ENCODE results near the gene SLC36A3. TPM values are rescaled to one million over a fixed set of nuclear protein-coding genes. Genes with fewer than 3 reads are reported as not detected.

The SLC36A3 gene
- total and polyA plus RNA-seq, 2 donors (not counting 1 experiment from before 2014, with no cell fraction given): not detected

DNA sequence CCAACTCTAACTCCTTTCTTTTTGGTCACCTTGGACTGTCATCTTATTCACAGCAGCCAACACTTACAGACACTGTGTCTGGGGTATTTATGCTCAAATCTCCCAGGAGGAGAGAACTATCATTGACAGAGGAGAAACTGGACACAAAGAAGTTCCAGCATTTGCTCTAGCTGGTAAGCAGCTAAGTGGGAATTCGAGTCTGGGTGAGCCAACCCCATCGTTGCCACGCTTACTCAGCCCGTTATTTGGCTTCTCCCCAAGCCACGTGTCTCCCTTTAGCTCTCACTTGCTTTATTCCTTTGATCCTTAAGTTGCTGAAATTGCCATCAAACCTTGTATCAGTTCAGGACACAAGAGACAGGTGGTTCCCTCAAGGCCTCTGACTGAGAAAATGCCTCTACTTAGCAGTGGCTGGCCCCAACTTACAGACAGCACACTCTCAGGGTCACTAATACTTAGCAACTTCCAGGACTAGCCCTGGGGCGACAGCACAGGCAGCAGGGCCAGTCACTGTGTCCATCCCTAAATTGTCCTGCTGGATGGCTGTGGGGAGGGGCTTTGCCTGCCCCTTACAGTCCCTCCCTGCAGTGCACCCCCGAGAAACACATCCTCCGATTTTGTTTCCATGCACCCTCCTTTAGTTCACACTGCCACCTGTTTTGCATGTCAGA, 42.4 kb upstream of the SLC36A3 start:
- intact Hi-C loops (cut with micrococcal nuclease): no loop called here
- Histone ChIP-seq H3K27ac (ENCODE audit: low read length in 2 of 2) (no peak overlapping the region), H3K9ac (ENCODE audit: low read length) (no peak overlapping the region), H3K9me3 (ENCODE audit: control extremely low read depth in 1 of 3, control insufficient read depth in 2 of 3, insufficient read depth in 1 of 3, low read length in 2 of 3) (no peaks in the 10 kb centered on the region), H3K4me2 (replicated peaks; ENCODE audit: low read depth, low read length, poor library complexity, severe bottlenecking) (no peak overlapping the region), H3K4me1 (ENCODE audit: control insufficient read depth in 2 of 2, insufficient read depth in 2 of 2, low read length in 2 of 2) (no peaks in the 10 kb centered on the region), H3K79me2 (ENCODE audit: control insufficient read depth, insufficient read depth, low read length) (no peaks in the 10 kb centered on the region), H2AFZ (ENCODE audit: insufficient read depth, low read depth, low read length, poor library complexity, severe bottlenecking) (no peak overlapping the region), H4K20me1 (ENCODE audit: control insufficient read depth, insufficient read depth, low read length, poor library complexity, severe bottlenecking) (no peaks in the 10 kb centered on the region), H3K36me3 (replicated peaks in 1 of 2; ENCODE audit: control extremely low read depth in 1 of 2, control insufficient read depth in 1 of 2, extremely low read depth in 1 of 2, insufficient read depth in 2 of 2, low read length in 1 of 2) (no peaks in the 10 kb centered on the region), H3K4me3 (ENCODE audit: control extremely low read depth in 1 of 5, extremely low read depth in 1 of 5, insufficient read depth in 1 of 5, low read depth in 2 of 5, low read length in 4 of 5) (no peak overlapping the region), H3K27me3 (replicated peaks in 1 of 4; ENCODE audit: control extremely low read depth in 1 of 4, control insufficient read depth in 3 of 4, insufficient read depth in 4 of 4, low read length in 3 of 4) (peaks cover 0 to 34% (median 9%) of the 10 kb centered on the region in 4 experiments)
- TF ChIP-seq EZH2 (IDR thresholded peaks at IDR 0.05; ENCODE audit: borderline replicate concordance, insufficient read depth, low read depth, low read length, poor library complexity, severe bottlenecking): no peak
- TF ChIP-seq, protein P1, sequence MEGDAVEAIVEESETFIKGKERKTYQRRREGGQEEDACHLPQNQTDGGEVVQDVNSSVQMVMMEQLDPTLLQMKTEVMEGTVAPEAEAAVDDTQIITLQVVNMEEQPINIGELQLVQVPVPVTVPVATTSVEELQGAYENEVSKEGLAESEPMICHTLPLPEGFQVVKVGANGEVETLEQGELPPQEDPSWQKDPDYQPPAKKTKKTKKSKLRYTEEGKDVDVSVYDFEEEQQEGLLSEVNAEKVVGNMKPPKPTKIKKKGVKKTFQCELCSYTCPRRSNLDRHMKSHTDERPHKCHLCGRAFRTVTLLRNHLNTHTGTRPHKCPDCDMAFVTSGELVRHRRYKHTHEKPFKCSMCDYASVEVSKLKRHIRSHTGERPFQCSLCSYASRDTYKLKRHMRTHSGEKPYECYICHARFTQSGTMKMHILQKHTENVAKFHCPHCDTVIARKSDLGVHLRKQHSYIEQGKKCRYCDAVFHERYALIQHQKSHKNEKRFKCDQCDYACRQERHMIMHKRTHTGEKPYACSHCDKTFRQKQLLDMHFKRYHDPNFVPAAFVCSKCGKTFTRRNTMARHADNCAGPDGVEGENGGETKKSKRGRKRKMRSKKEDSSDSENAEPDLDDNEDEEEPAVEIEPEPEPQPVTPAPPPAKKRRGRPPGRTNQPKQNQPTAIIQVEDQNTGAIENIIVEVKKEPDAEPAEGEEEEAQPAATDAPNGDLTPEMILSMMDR (IDR thresholded peaks at IDR 0.05): no peak
- WGBS (ENCODE audit: insufficient coverage): 61% methylated on average over 8 of the region's 8 CpGs
- ChIA-PET CTCF (no interaction called here), POLR2A (no interaction called here)
- Mint-ChIP-seq H3K9me3 (ENCODE audit: insufficient read depth) (no peaks in the 10 kb centered on the region), H3K4me1 (no peaks in the 10 kb centered on the region), H3K4me3 (no peak overlapping the region), H3K27ac (no peak overlapping the region), H3K27me3 (peaks cover 74% of the 10 kb centered on the region)
- no peak for ATAC-seq (ENCODE audit: low read depth)
- no peak for DNase-seq

DNA sequence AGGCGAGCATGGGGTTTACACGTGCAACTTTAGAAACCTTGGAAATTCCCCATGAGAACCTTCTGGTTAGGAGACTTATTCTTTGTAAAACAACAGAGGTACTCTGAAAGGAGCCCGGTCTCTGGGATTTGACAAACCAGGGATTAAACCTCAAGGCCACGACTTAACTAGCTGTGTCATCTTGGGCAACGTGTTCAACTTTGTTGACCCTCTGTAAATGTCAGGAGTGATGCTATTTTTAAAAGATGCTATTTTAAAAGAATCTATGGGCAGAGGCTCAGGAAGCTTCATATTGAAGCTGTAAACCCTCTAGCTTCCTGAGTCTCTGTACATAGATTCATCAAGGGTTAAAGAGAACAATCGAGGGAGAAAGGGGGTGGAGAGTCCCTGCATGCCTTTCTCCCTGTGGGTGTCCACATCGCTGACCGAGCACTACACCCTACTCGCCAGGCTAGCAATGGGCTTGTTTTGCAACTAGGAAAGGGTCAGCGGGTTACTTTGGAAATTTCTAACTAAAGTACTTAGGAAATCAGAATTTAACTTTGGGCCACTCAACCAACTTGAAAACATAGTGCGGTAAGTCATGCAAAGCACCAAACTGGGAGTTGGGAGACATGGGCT, 41.7 kb upstream of the SLC36A3 start:
- H3K79me2 ChIP-seq (ENCODE audit: control insufficient read depth, insufficient read depth, low read length): no peaks in the 10 kb centered on the region
- peaks cover 0 to 34% (median 11%) of the 10 kb centered on the region in 4 experiments for H3K27me3 ChIP-seq (replicated peaks in 1 of 4; ENCODE audit: control extremely low read depth in 1 of 4, control insufficient read depth in 3 of 4, insufficient read depth in 4 of 4, low read length in 3 of 4)
- ATAC-seq (ENCODE audit: low read depth) (no peak), DNase-seq (no peak)
- ChIA-PET CTCF (no interaction called here), POLR2A (no interaction called here)
- H3K27me3 Mint-ChIP-seq: peaks cover 76% of the 10 kb centered on the region
- no peak for TF ChIP-seq EZH2 (IDR thresholded peaks at IDR 0.05; ENCODE audit: borderline replicate concordance, insufficient read depth, low read depth, low read length, poor library complexity, severe bottlenecking)
- TF ChIP-seq, protein P1 (IDR thresholded peaks at IDR 0.05): no peak
- H3K4me1 ChIP-seq (ENCODE audit: control insufficient read depth in 2 of 2, insufficient read depth in 2 of 2, low read length in 2 of 2): no peaks in the 10 kb centered on the region
- 50% methylated on average over 9 of the region's 11 CpGs for WGBS (ENCODE audit: insufficient coverage)
- no peak overlapping the region for H3K4me3 ChIP-seq (ENCODE audit: control extremely low read depth in 1 of 5, extremely low read depth in 1 of 5, insufficient read depth in 1 of 5, low read depth in 2 of 5, low read length in 4 of 5)
- H3K36me3 ChIP-seq (replicated peaks in 1 of 2; ENCODE audit: control extremely low read depth in 1 of 2, control insufficient read depth in 1 of 2, extremely low read depth in 1 of 2, insufficient read depth in 2 of 2, low read length in 1 of 2): no peaks in the 10 kb centered on the region
- H3K4me1 Mint-ChIP-seq: no peaks in the 10 kb centered on the region
- H3K27ac Mint-ChIP-seq: no peak overlapping the region
- H3K9me3 ChIP-seq (ENCODE audit: control extremely low read depth in 1 of 3, control insufficient read depth in 2 of 3, insufficient read depth in 1 of 3, low read length in 2 of 3): no peaks in the 10 kb centered on the region
- no peak overlapping the region for H3K27ac ChIP-seq (ENCODE audit: low read length in 2 of 2)
- no peaks in the 10 kb centered on the region for H4K20me1 ChIP-seq (ENCODE audit: control insufficient read depth, insufficient read depth, low read length, poor library complexity, severe bottlenecking)
- no peak overlapping the region for H3K4me3 Mint-ChIP-seq
- intact Hi-C loops (cut with micrococcal nuclease): no loop called here
- H2AFZ ChIP-seq (ENCODE audit: insufficient read depth, low read depth, low read length, poor library complexity, severe bottlenecking): no peak overlapping the region
- no peak overlapping the region for H3K9ac ChIP-seq (ENCODE audit: low read length)
- no peaks in the 10 kb centered on the region for H3K9me3 Mint-ChIP-seq (ENCODE audit: insufficient read depth)
- no peak overlapping the region for H3K4me2 ChIP-seq (replicated peaks; ENCODE audit: low read depth, low read length, poor library complexity, severe bottlenecking)
